ENCODE results near the gene YBX2.

- TF ChIP-seq CTCF (IDR thresholded peaks at IDR 0.05; ENCODE audit: extremely low read depth in 1 of 2, insufficient read depth in 1 of 2, low read depth in 1 of 2, low read length in 2 of 2) (peak in 1 of 2 donors; percentile 7), POLR2A (IDR thresholded peaks at IDR 0.05; ENCODE audit: low read depth, low read length) (peak; percentile 42), JUN (IDR thresholded peaks at IDR 0.05; ENCODE audit: borderline replicate concordance, insufficient read depth, insufficient read length, low read depth) (no peak), MAX (IDR thresholded peaks at IDR 0.05; ENCODE audit: insufficient read depth, insufficient read length) (no peak)
These were observed 18.9 kb upstream of the YBX2 start for GRCh38 chr17:7313088-7313889.

All from endothelial cell of umbilical vein (primary cell).